ENCODE results near the gene MSI2. TPM values are rescaled to one million over a fixed set of nuclear protein-coding genes. Genes with fewer than 3 reads are reported as not detected.

The MSI2 gene
- total and polyA plus RNA-seq, 7 donors: 37.6 to 133 (median 87.1) TPM

GRCh38 chr17:57324631-57325030 lies 68.3 kb downstream of the MSI2 start:
- TF ChIP-seq, protein P1, sequence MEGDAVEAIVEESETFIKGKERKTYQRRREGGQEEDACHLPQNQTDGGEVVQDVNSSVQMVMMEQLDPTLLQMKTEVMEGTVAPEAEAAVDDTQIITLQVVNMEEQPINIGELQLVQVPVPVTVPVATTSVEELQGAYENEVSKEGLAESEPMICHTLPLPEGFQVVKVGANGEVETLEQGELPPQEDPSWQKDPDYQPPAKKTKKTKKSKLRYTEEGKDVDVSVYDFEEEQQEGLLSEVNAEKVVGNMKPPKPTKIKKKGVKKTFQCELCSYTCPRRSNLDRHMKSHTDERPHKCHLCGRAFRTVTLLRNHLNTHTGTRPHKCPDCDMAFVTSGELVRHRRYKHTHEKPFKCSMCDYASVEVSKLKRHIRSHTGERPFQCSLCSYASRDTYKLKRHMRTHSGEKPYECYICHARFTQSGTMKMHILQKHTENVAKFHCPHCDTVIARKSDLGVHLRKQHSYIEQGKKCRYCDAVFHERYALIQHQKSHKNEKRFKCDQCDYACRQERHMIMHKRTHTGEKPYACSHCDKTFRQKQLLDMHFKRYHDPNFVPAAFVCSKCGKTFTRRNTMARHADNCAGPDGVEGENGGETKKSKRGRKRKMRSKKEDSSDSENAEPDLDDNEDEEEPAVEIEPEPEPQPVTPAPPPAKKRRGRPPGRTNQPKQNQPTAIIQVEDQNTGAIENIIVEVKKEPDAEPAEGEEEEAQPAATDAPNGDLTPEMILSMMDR (IDR thresholded peaks at IDR 0.05): no peak
- ATAC-seq: peak in 2 of 4 donors; percentile 6 to 31

DNA sequence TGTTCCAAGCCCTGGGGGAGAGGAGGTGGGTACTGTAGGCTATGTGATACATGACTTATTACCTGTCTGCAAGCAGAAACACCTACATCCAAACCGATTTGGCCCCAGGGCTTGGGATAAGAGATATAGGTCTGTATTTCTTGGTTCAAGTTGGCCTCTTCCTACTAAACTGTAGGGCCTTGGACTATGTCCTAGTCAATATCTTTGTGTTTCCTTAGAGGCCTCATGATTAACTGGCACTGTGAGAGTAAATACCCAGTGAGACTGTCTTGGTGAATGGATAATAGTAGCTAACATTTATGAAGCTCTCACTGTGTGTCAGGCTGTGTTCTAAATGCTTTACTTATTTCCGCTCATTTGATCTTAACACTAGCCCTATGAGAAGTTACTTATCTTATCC lies 70.0 kb downstream of the MSI2 start:
- WGBS, 3 donors: 89 to 97% (median 96%) methylated on average over 2 of the region's 2 CpGs
- no peak for ATAC-seq
- H3K27ac ChIP-seq: peak overlapping the region; percentile 36
- DNase-seq: no peak
- no peaks in the 10 kb centered on the region for H3K9me3 ChIP-seq
- H3K4me1 ChIP-seq: peaks cover 60% of the 10 kb centered on the region
- intact Hi-C loops (cut with DNase I): no loop called here
- H3K4me3 ChIP-seq: no peak overlapping the region
- TF ChIP-seq, protein P1 (IDR thresholded peaks at IDR 0.05): no peak
- no peaks in the 10 kb centered on the region for H3K36me3 ChIP-seq (ENCODE audit: insufficient read depth in 1 of 2, low read depth in 1 of 2)
- no peaks in the 10 kb centered on the region for H3K27me3 ChIP-seq (ENCODE audit: insufficient read depth in 3 of 3, low read length in 2 of 3)

More at GRCh38 chr17:57324631-57325030, 68.3 kb downstream of the MSI2 start:
- no peaks in the 10 kb centered on the region for H3K27me3 ChIP-seq (ENCODE audit: insufficient read depth in 3 of 3, low read length in 2 of 3)
- H3K4me1 ChIP-seq: peaks cover 54% of the 10 kb centered on the region
- intact Hi-C loops (cut with DNase I): no loop called here
- DNase-seq: no peak
- H3K9me3 ChIP-seq: no peaks in the 10 kb centered on the region
- no peaks in the 10 kb centered on the region for H3K36me3 ChIP-seq (ENCODE audit: insufficient read depth in 1 of 2, low read depth in 1 of 2)
- H3K4me3 ChIP-seq: no peak overlapping the region
- H3K27ac ChIP-seq: peak overlapping the region; percentile 69

DNA sequence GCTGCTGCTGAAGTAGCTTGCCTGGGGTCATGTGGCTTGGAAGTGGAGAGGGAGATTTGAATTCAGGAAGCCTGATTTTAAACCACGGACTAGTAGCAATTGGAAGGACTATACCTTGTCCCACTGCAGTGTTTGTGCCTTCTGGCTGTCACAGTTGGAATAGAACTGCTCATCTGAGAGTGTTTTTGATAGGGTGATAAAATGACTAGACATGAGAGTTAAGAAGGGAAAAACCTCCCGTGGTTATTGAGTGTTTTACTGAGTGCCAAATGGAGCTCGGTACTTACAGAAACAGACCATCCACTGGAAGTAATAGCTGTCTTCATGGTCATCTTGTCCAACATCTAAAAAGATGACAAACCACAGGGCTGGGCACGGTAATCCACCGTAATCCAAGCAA lies 70.4 kb downstream of the MSI2 start:
- no peaks in the 10 kb centered on the region for H3K9me3 ChIP-seq
- ATAC-seq (no peak), DNase-seq (no peak)
- TF ChIP-seq, protein P1 (IDR thresholded peaks at IDR 0.05): no peak
- intact Hi-C loops (cut with DNase I): no loop called here
- WGBS, 3 donors: 54 to 76% (median 60%) methylated on average over 5 of the region's 5 CpGs
- no peak overlapping the region for H3K4me3 ChIP-seq
- H3K4me1 ChIP-seq: peaks cover 60% of the 10 kb centered on the region
- H3K27ac ChIP-seq: peak overlapping the region; percentile 38
- no peaks in the 10 kb centered on the region for H3K36me3 ChIP-seq (ENCODE audit: insufficient read depth in 1 of 2, low read depth in 1 of 2)
- no peaks in the 10 kb centered on the region for H3K27me3 ChIP-seq (ENCODE audit: insufficient read depth in 3 of 3, low read length in 2 of 3)

- H3K27me3 ChIP-seq (ENCODE audit: insufficient read depth in 3 of 3, low read length in 2 of 3): no peaks in the 10 kb centered on the region
- H3K4me3 ChIP-seq: no peak overlapping the region
These were observed 71.0 kb downstream of the MSI2 start for GRCh38 chr17:57327176-57327970.

More at GRCh38 chr17:57327176-57327970, 71.0 kb downstream of the MSI2 start:
- peaks cover 59% of the 10 kb centered on the region for H3K4me1 ChIP-seq
- WGBS, 3 donors: 62 to 74% (median 70%) methylated on average over 6 of the region's 6 CpGs
- ATAC-seq (peak in 2 of 4 donors; percentile 33 to 46), DNase-seq (no peak)
- no peaks in the 10 kb centered on the region for H3K9me3 ChIP-seq
- peak overlapping the region; percentile 38 for H3K27ac ChIP-seq
- TF ChIP-seq, protein P1 (IDR thresholded peaks at IDR 0.05): no peak
- H3K36me3 ChIP-seq (ENCODE audit: insufficient read depth in 1 of 2, low read depth in 1 of 2): no peaks in the 10 kb centered on the region
- intact Hi-C loops (cut with DNase I): no loop called here

Data from psoas muscle (tissue), 8 donors.